Measurements from ENCODE around the gene SAC3D1.

DNA sequence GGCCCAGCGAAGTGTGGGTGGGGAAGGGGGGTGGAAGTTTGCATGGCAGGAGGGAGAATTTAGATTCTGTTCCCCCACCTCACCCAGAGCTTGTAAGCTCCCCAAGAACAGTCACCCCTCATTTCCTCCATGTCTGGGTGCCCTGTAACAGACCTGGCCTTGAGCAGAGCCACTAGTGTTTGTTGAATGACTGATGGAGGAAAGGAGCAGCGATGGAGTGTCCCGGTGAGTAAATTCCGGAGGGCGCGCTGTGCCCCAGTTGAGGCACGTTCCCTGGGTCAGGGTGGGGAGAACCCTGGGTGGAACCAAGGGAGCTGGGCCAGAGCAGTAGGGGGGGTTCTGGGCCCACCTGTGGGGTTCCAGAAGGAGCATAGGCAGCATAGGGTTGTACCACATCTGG is 16.5 kb downstream of the SAC3D1 start:
- TF ChIP-seq, protein P1, sequence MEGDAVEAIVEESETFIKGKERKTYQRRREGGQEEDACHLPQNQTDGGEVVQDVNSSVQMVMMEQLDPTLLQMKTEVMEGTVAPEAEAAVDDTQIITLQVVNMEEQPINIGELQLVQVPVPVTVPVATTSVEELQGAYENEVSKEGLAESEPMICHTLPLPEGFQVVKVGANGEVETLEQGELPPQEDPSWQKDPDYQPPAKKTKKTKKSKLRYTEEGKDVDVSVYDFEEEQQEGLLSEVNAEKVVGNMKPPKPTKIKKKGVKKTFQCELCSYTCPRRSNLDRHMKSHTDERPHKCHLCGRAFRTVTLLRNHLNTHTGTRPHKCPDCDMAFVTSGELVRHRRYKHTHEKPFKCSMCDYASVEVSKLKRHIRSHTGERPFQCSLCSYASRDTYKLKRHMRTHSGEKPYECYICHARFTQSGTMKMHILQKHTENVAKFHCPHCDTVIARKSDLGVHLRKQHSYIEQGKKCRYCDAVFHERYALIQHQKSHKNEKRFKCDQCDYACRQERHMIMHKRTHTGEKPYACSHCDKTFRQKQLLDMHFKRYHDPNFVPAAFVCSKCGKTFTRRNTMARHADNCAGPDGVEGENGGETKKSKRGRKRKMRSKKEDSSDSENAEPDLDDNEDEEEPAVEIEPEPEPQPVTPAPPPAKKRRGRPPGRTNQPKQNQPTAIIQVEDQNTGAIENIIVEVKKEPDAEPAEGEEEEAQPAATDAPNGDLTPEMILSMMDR (conservative IDR thresholded peaks at IDR 0.05; ENCODE audit: low read depth, low read length), result no peak
- TF ChIP-seq POLR2A (IDR thresholded peaks at IDR 0.05; ENCODE audit: low read depth, low read length), result no peak
- no peak for TF ChIP-seq CHD1 (IDR thresholded peaks at IDR 0.05; ENCODE audit: low read depth, low read length)
- TF ChIP-seq RCOR1 (IDR thresholded peaks at IDR 0.05; ENCODE audit: insufficient replicate concordance, low read length), result no peak
